Measurements from ENCODE around the gene CRYAB. TPM values are rescaled to one million over a fixed set of nuclear protein-coding genes. Genes with fewer than 3 reads are reported as not detected.

Gene CRYAB
- total and polyA plus RNA-seq, 3 donors from 2014 or later: 18.4 to 116 (median 20.6) TPM

GRCh38 chr11:111909378-111909777 is 2.2 kb downstream of the CRYAB start:
- Histone ChIP-seq H3K9me3 (no peaks in the 10 kb centered on the region), H3K4me1 (peaks cover 19% of the 10 kb centered on the region), H3K27ac (peak overlapping the region in 1 of 2 donors; percentile 57), H3K4me3 (no peak overlapping the region), H3K36me3 (ENCODE audit: low read depth, missing control alignments) (no peaks in the 10 kb centered on the region), H3K27me3 (no peaks in the 10 kb centered on the region)
- intact Hi-C loops (cut with DNase I; ENCODE audit: low total_unique reads): no loop called here
- DNase-seq: no peak
- WGBS, 2 donors: 35 to 53% methylated on average over 5 of the region's 5 CpGs
- no peak for TF ChIP-seq POLR2A (IDR thresholded peaks at IDR 0.05)
- TF ChIP-seq CTCF (IDR thresholded peaks at IDR 0.05): no peak

GRCh38 chr11:111908639-111909305 is 2.8 kb downstream of the CRYAB start:
- Histone ChIP-seq H3K9me3 (no peaks in the 10 kb centered on the region), H3K4me1 (peaks cover 17% of the 10 kb centered on the region), H3K36me3 (ENCODE audit: low read depth, missing control alignments) (no peaks in the 10 kb centered on the region), H3K27me3 (no peaks in the 10 kb centered on the region), H3K27ac (peak overlapping the region in 1 of 2 donors; percentile 57), H3K4me3 (no peak overlapping the region)
- intact Hi-C loops (cut with DNase I; ENCODE audit: low total_unique reads): no loop called here
- no peak for DNase-seq
- TF ChIP-seq POLR2A (IDR thresholded peaks at IDR 0.05) (no peak), CTCF (IDR thresholded peaks at IDR 0.05) (no peak)
- 84 to 90% methylated on average over 5 of the region's 5 CpGs for WGBS, 2 donors

- Histone ChIP-seq H3K27ac (no peak overlapping the region), H3K4me3 (no peak overlapping the region), H3K27me3 (no peaks in the 10 kb centered on the region), H3K9me3 (no peaks in the 10 kb centered on the region), H3K36me3 (ENCODE audit: low read depth, missing control alignments) (no peaks in the 10 kb centered on the region), H3K4me1 (peaks cover 8% of the 10 kb centered on the region)
- DNase-seq: no peak
- 76 to 91% methylated on average over 1 of the region's 1 CpG for WGBS, 2 donors
- intact Hi-C loops (cut with DNase I; ENCODE audit: low total_unique reads): no loop called here
- TF ChIP-seq CTCF (IDR thresholded peaks at IDR 0.05): no peak
- TF ChIP-seq POLR2A (IDR thresholded peaks at IDR 0.05): no peak
These were observed 4.9 kb downstream of the CRYAB start for GRCh38 chr11:111906680-111907079.

- no peak overlapping the region for H3K27ac ChIP-seq
- no peak overlapping the region for H3K4me3 ChIP-seq
- no peak for DNase-seq
- H3K27me3 ChIP-seq: no peaks in the 10 kb centered on the region
- TF ChIP-seq POLR2A (IDR thresholded peaks at IDR 0.05) (no peak), CTCF (IDR thresholded peaks at IDR 0.05) (no peak)
- no peaks in the 10 kb centered on the region for H3K9me3 ChIP-seq
- intact Hi-C loops (cut with DNase I; ENCODE audit: low total_unique reads): no loop called here
- H3K4me1 ChIP-seq: no peaks in the 10 kb centered on the region
- WGBS, 2 donors: 68 to 82% methylated on average over 2 of the region's 2 CpGs
- H3K36me3 ChIP-seq (ENCODE audit: low read depth, missing control alignments): no peaks in the 10 kb centered on the region
These were observed 6.2 kb downstream of the CRYAB start for GRCh38 chr11:111905411-111905810.

GRCh38 chr11:111886844-111887243 is 24.7 kb downstream of the CRYAB start:
- no peak overlapping the region for H3K4me3 ChIP-seq

More at GRCh38 chr11:111886844-111887243, 24.7 kb downstream of the CRYAB start:
- DNase-seq: no peak
- H3K36me3 ChIP-seq (ENCODE audit: low read depth, missing control alignments): no peaks in the 10 kb centered on the region
- no peak for TF ChIP-seq POLR2A (IDR thresholded peaks at IDR 0.05)
- no peak for TF ChIP-seq CTCF (IDR thresholded peaks at IDR 0.05)
- 88 to 92% methylated on average over 2 of the region's 2 CpGs for WGBS, 2 donors
- H3K27me3 ChIP-seq: no peaks in the 10 kb centered on the region
- H3K27ac ChIP-seq: no peak overlapping the region
- intact Hi-C loops (cut with DNase I; ENCODE audit: low total_unique reads): no loop called here
- H3K9me3 ChIP-seq: no peaks in the 10 kb centered on the region
- no peaks in the 10 kb centered on the region for H3K4me1 ChIP-seq

Measured in testis (tissue), 3 donors.